K562 (cell line): ENCODE data around the gene FEZF1. TPM values are rescaled to one million over a fixed set of nuclear protein-coding genes. Genes with fewer than 3 reads are reported as not detected.

Experiments used
- ATAC-seq: fragments of 200-7000 bp; cut with Tn5 transposase; 3 replicates; pipeline ENCODE4 v1.9.1; 2020; ENCODE audit warnings: moderate library complexity
- BruUV-seq: library from RNA; stranded (reverse); fragments of 400-500 nt; replicated peaks from 2 replicates; lab custom pipeline; 2021; lab: Mats Ljungman, UMichigan
- CTCF ChIA-PET: fragments of 300-600 bp; formaldehyde crosslinking; extraction: SDS; loops from one replicate; lab custom pipeline; 2021; ENCODE audit warnings: low intra/inter-chr PET ratio; lab: Yijun Ruan, JAX
- POLR2A ChIA-PET: fragments of 300-600, 350-650 bp; sonication (Branson Sonifier 250); formaldehyde crosslinking; extraction: SDS; loops from one replicate; lab custom pipeline; 2021; ENCODE audit warnings: antibody characterized with exemption, inconsistent platforms; lab: Yijun Ruan, JAX
- DNase-seq, 4 experiments: peaks; one replicate each; pipeline versions ENCODE4 v3.0.0 to v3.0.0-alpha.2; 2011 to 2018; ENCODE audit warnings: low spot score in 3 of 4, mixed read lengths in 3 of 4; ENCODE audit errors: extremely low read depth in 1 of 4
- FAIRE-seq: peaks from 2 replicates; lab custom pipeline; 2011; peaks lifted over from hg19 to GRCh38; lab: Jason Lieb, UNC
- H2AFZ ChIP-seq: 2 replicates; pipeline ENCODE4 v1.6.0; 2011; ENCODE audit warnings: low read depth, low read length, control low read depth, inconsistent platforms
- H3K27ac ChIP-seq: fragments of 200-600 bp; 3 replicates; pipeline ENCODE4 v1.8.0; 2011; ENCODE audit warnings: low read depth, mild to moderate bottlenecking, control low read depth, inconsistent platforms, low read length, moderate library complexity, mixed read lengths; ENCODE audit errors: extremely low read depth
- H3K27me3 ChIP-seq, 2 experiments: fragments of 300-600 bp in 1 of 2; 2 replicates in 1 of 2; 3 replicates in 1 of 2; pipeline versions ENCODE4 v1.6.0 to v1.8.0; 2011; ENCODE audit warnings: inconsistent platforms in 2 of 2, low read length in 2 of 2, mild to moderate bottlenecking in 1 of 2, mixed read lengths in 1 of 2, moderate library complexity in 1 of 2; ENCODE audit not compliant: control insufficient read depth in 2 of 2, insufficient read depth in 2 of 2
- H3K36me3 ChIP-seq: fragments of 300-600 bp; 3 replicates; pipeline ENCODE4 v1.8.0; 2011; ENCODE audit warnings: mild to moderate bottlenecking, low read length, inconsistent platforms; ENCODE audit not compliant: control insufficient read depth, insufficient read depth
- H3K4me1 ChIP-seq, 2 experiments: fragments of 200-600 bp in 1 of 2; replicated peaks in 1 of 2; 2 replicates in 1 of 2; 3 replicates in 1 of 2; pipeline versions ENCODE4 v1.5.1 to v1.8.0; 2011; ENCODE audit warnings: inconsistent platforms in 2 of 2, low read length in 2 of 2, mild to moderate bottlenecking in 1 of 2, mixed read lengths in 1 of 2, moderate library complexity in 1 of 2; ENCODE audit not compliant: control insufficient read depth in 2 of 2, insufficient read depth in 2 of 2
- H3K4me2 ChIP-seq: 2 replicates; pipeline ENCODE4 v1.6.1; 2011; ENCODE audit warnings: low read length, control low read depth, inconsistent platforms, mixed read lengths; ENCODE audit not compliant: insufficient read depth
- H3K4me3 ChIP-seq: fragments of 200-600 bp; sonication (generic), shearing (Covaris generic); 2 replicates; pipeline ENCODE4 v1.5.1; 2016; ENCODE audit warnings: control low read depth, inconsistent platforms
- H3K79me2 ChIP-seq: fragments of 200-600 bp; 3 replicates; pipeline ENCODE4 v1.8.0; 2011; ENCODE audit warnings: low read length, inconsistent platforms; ENCODE audit not compliant: control insufficient read depth, insufficient read depth
- H3K9ac ChIP-seq, 2 experiments: 2 replicates each; pipeline versions ENCODE4 v1.6.0 to v1.6.1; 2011; ENCODE audit warnings: low read depth in 2 of 2, low read length in 2 of 2, control low read depth in 1 of 2, inconsistent platforms in 1 of 2, mild to moderate bottlenecking in 1 of 2, mixed read lengths in 1 of 2; ENCODE audit not compliant: insufficient read depth in 1 of 2
- H3K9me1 ChIP-seq: one replicate; pipeline ENCODE4 v1.6.0; 2011; ENCODE audit warnings: inconsistent platforms, mild to moderate bottlenecking, low read length, moderate library complexity; ENCODE audit not compliant: control insufficient read depth, insufficient read depth
- H3K9me3 ChIP-seq: replicated peaks from 2 replicates; pipeline ENCODE4 v1.5.1; 2011; ENCODE audit warnings: low read depth, low read length, inconsistent platforms; ENCODE audit not compliant: control insufficient read depth, insufficient read depth
- H4K20me1 ChIP-seq: replicated peaks from 2 replicates; pipeline ENCODE4 v1.6.1; 2011; ENCODE audit warnings: low read length, inconsistent platforms, mixed read lengths; ENCODE audit not compliant: control insufficient read depth, insufficient read depth
- GATAD2A ChIP-seq: fragments of 450-650 bp; IDR thresholded peaks from 2 replicates; pipeline ENCODE4 v1.6.1; 2017
- POLR2H ChIP-seq: IDR thresholded peaks from 2 replicates; pipeline ENCODE4 v1.6.1; 2016; ENCODE audit warnings: missing genetic modification characterization, low read depth, mild to moderate bottlenecking, control low read depth, missing compliant biosample characterization, moderate library complexity
- RHOXF2B ChIP-seq: fragments of 250-450 bp; sonication (Bioruptor Pico); conservative IDR thresholded peaks from 2 replicates; pipeline ENCODE4 v1.5.1; 2021
- ZBED1 ChIP-seq: IDR thresholded peaks from 2 replicates; pipeline ENCODE4 v1.6.1; 2014
- ZBTB43 ChIP-seq: sonication (generic); formaldehyde crosslinking; IDR thresholded peaks from 2 replicates; pipeline ENCODE4 v1.8.0; 2023; ENCODE audit warnings: mild to moderate bottlenecking, missing genetic modification reagents
- WGBS: fragments of 100-300 bp; shearing (Covaris generic); methylation state at CpG from one replicate; pipeline ENCODE4 v1.1.6; 2016; ENCODE audit warnings: low coverage, mixed read lengths; ENCODE audit not compliant: insufficient coverage; ENCODE audit errors: missing lambda C conversion rate; 5-methylcytosine and 5-hydroxymethylcytosine counted together
- in situ Hi-C: fragments of 300-500 bp; cut with MboI; formaldehyde crosslinking; loops from 4 replicates; pipeline ENCODE4 v1.15.0; 2018; ENCODE audit warnings: inconsistent platforms, mixed read lengths
- intact Hi-C: fragments of 100-400 bp; cut with micrococcal nuclease; formaldehyde crosslinking; loops from 2 replicates; pipeline ENCODE4 v1.14.2; 2022
- polyA plus RNA-seq, 8 experiments: library from polyadenylated mRNA; depleted of rRNA in 4 of 8; stranded (reverse) in 5 of 8; unstranded in 3 of 8; fragments of >200 nt; fragmentation: Nextera tagmentation in 2 of 8; fragmentation: Illumina TruSeq in 1 of 8; extraction: Ambion mirVana in 2 of 8; extraction: Trizol in 1 of 8; gene quantifications; 2 replicates each; pipeline versions ENCODE4 v1.2.1 to v1.2.3, GENCODE V29; 2011 to 2014; ENCODE audit warnings: inconsistent platforms in 1 of 8, missing spikeins in 1 of 8
- total RNA-seq, 7 experiments: library from RNA; depleted of rRNA in 6 of 7; stranded (reverse); fragments of >200 nt in 6 of 7; fragmentation: Illumina TruSeq in 2 of 7; extraction: Trizol in 2 of 7; gene quantifications; 2 replicates each; pipeline versions ENCODE4 v1.2.1 to v1.2.3, GENCODE V29; 2011 to 2021; ENCODE audit warnings: low replicate concordance in 1 of 7

Gene FEZF1
- total and polyA plus RNA-seq, 9 of the 15 experiments (the other 6 are each of a cell fraction or from before 2014, with no cell fraction given), result not detected

GRCh38 chr7:122316467-122317388, 12.2 kb upstream of the FEZF1 start:
- no TSS peak for BruUV-seq
- H3K79me2 ChIP-seq, result no peaks in the 10 kb centered on the region
- H3K27me3 ChIP-seq, result peaks cover 0 to 20% of the 10 kb centered on the region in 2 experiments; a peak in 2 of 5 replicates
- H3K27ac ChIP-seq, result no peak overlapping the region
- CTCF ChIA-PET, result no interaction called here
- no peak overlapping the region for H2AFZ ChIP-seq
- H3K36me3 ChIP-seq, result no peaks in the 10 kb centered on the region
- no peaks in the 10 kb centered on the region for H4K20me1 ChIP-seq
- no peak overlapping the region for H3K4me3 ChIP-seq
- TF ChIP-seq GATAD2A (no peak), ZBED1 (no peak), RHOXF2B (CRISPR knock-in tag) (no peak), ZBTB43 (CRISPR knock-in tag) (no peak), POLR2H (no peak)
- TF ChIP-seq, all 486 proteins: peak for 0
- no peaks in the 10 kb centered on the region for H3K9me3 ChIP-seq
- no peaks in the 10 kb centered on the region for H3K9me1 ChIP-seq
- in situ Hi-C loops, result no loop called here
- H3K4me2 ChIP-seq, result no peak overlapping the region
- no peak for DNase-seq
- intact Hi-C loops, result no loop called here
- peaks cover 0 to 7% of the 10 kb centered on the region in 2 experiments; a peak in 1 of 5 replicates for H3K4me1 ChIP-seq
- FAIRE-seq, result no peak
- 4% methylated on average over 71 of the region's 71 CpGs for WGBS
- H3K9ac ChIP-seq, result no peak overlapping the region
- POLR2A ChIA-PET, result no interaction called here
- peak; percentile 33 for ATAC-seq
